HG03565 (cell line): ENCODE results near the gene IGF2R.
"Not testable (repeated sequence)": the region's sequence is repeated elsewhere in the genome, so short reads cannot be mapped to it uniquely, and the experiment has no call there.

Experiments used
- ATAC-seq: cut with Tn5 transposase; IDR thresholded peaks from one replicate; pipeline ENCODE4 v1.9.1; 2021; ENCODE audit warnings: mild to moderate bottlenecking, moderate library complexity; ENCODE audit not compliant: unreplicated experiment

Gene IGF2R

GRCh38 chr6:160090442-160091239 lies 121.8 kb downstream of the IGF2R start:
- ATAC-seq, result not testable (repeated sequence)

GRCh38 chr6:160092176-160092575 lies 123.3 kb downstream of the IGF2R start:
- ATAC-seq, result not testable (repeated sequence)

GRCh38 chr6:160092602-160093001 lies 123.7 kb downstream of the IGF2R start:
- ATAC-seq, result no peak

GRCh38 chr6:160093061-160093460 lies 124.2 kb downstream of the IGF2R start:
- no peak for ATAC-seq

GRCh38 chr6:160093946-160094345 lies 125.1 kb downstream of the IGF2R start:
- no peak for ATAC-seq

GRCh38 chr6:160095146-160095845 lies 126.4 kb downstream of the IGF2R start:
- ATAC-seq, result no peak

- ATAC-seq, result no peak
Measured at GRCh38 chr6:160101277-160102205, 132.7 kb downstream of the IGF2R start.

- no peak for ATAC-seq
Measured at GRCh38 chr6:160102399-160102798, 133.5 kb downstream of the IGF2R start.

GRCh38 chr6:160102956-160103824 lies 134.3 kb downstream of the IGF2R start:
- ATAC-seq, result peak; percentile 52

GRCh38 chr6:160103825-160104100 lies 134.9 kb downstream of the IGF2R start:
- no peak for ATAC-seq

- no peak for ATAC-seq
Measured at GRCh38 chr6:160104821-160105517, 136.1 kb downstream of the IGF2R start.

- no peak for ATAC-seq
Measured at GRCh38 chr6:160106010-160106409, 137.1 kb downstream of the IGF2R start.

- ATAC-seq, result no peak
Measured at GRCh38 chr6:160106701-160107100, 137.8 kb downstream of the IGF2R start.

GRCh38 chr6:160108077-160108476 lies 139.2 kb downstream of the IGF2R start:
- ATAC-seq, result no peak

- no peak for ATAC-seq
Measured at GRCh38 chr6:160110586-160111123, 141.8 kb downstream of the IGF2R start.

- no peak for ATAC-seq
Measured at GRCh38 chr6:160111806-160112205, 142.9 kb downstream of the IGF2R start.

- no peak for ATAC-seq
Measured at GRCh38 chr6:160112628-160113299, 143.9 kb downstream of the IGF2R start.

- not testable (repeated sequence) for ATAC-seq
Measured at GRCh38 chr6:160114536-160114935, 145.7 kb downstream of the IGF2R start.

- ATAC-seq, result no peak
Measured at GRCh38 chr6:160115421-160115820, 146.5 kb downstream of the IGF2R start.
